Colon (tissue), 2 donors: ENCODE measurements around the gene ANKRD44.

Source experiments
- FAIRE-seq: peaks from 2 replicates; lab custom pipeline; 2012; peaks lifted over from hg19 to GRCh38; lab: Jason Lieb, UNC
- donor health status: control.
- donor health status: control.

ANKRD44 gene

GRCh38 chr2:197205585-197206215 is 104.9 kb downstream of the ANKRD44 start:
- FAIRE-seq: no peak

- no peak for FAIRE-seq
These were observed 105.9 kb downstream of the ANKRD44 start for GRCh38 chr2:197204519-197205250.

- FAIRE-seq: no peak
These were observed 108.7 kb downstream of the ANKRD44 start for GRCh38 chr2:197201874-197202273.

- no peak for FAIRE-seq
These were observed 109.9 kb downstream of the ANKRD44 start for GRCh38 chr2:197200762-197201058.

GRCh38 chr2:197200051-197200761 is 110.4 kb downstream of the ANKRD44 start:
- FAIRE-seq: no peak

GRCh38 chr2:197198890-197199289 is 111.7 kb downstream of the ANKRD44 start:
- FAIRE-seq: no peak

GRCh38 chr2:197197895-197198311 is 112.7 kb downstream of the ANKRD44 start:
- no peak for FAIRE-seq

GRCh38 chr2:197196541-197197180 is 113.9 kb downstream of the ANKRD44 start:
- no peak for FAIRE-seq

GRCh38 chr2:197195518-197195917 is 115.1 kb downstream of the ANKRD44 start:
- no peak for FAIRE-seq

- no peak for FAIRE-seq
These were observed 118.6 kb downstream of the ANKRD44 start for GRCh38 chr2:197191940-197192322.

GRCh38 chr2:197191177-197191939 is 119.2 kb downstream of the ANKRD44 start:
- FAIRE-seq: peak; percentile 96

- no peak for FAIRE-seq
These were observed 120.5 kb downstream of the ANKRD44 start for GRCh38 chr2:197190100-197190432.

- FAIRE-seq: no peak
These were observed 121.0 kb downstream of the ANKRD44 start for GRCh38 chr2:197189426-197190099.

GRCh38 chr2:197185676-197186075 is 124.9 kb downstream of the ANKRD44 start:
- no peak for FAIRE-seq

- FAIRE-seq: no peak
These were observed 125.5 kb downstream of the ANKRD44 start for GRCh38 chr2:197184959-197185586.

- FAIRE-seq: no peak
These were observed 127.2 kb downstream of the ANKRD44 start for GRCh38 chr2:197183355-197183754.

- no peak for FAIRE-seq
These were observed 127.9 kb downstream of the ANKRD44 start for GRCh38 chr2:197182668-197183067.

- FAIRE-seq: no peak
These were observed 129.1 kb downstream of the ANKRD44 start for GRCh38 chr2:197181491-197181890.

GRCh38 chr2:197179744-197180498 is 130.7 kb downstream of the ANKRD44 start:
- no peak for FAIRE-seq

- no peak for FAIRE-seq
These were observed 134.1 kb downstream of the ANKRD44 start for GRCh38 chr2:197176522-197176921.
